GM12878 (cell line): ENCODE data around the gene IP6K3. TPM values are rescaled to one million over a fixed set of nuclear protein-coding genes. Genes with fewer than 3 reads are reported as not detected.

ENCODE experiments used
- CBFB ChIP-seq: IDR thresholded peaks from 2 replicates; pipeline ENCODE4 v1.6.1; 2016; ENCODE audit warnings: antibody characterized with exemption, low read depth
- polyA plus RNA-seq, 11 experiments: library from polyadenylated mRNA; depleted of rRNA in 4 of 11; unstranded in 6 of 11; stranded (reverse) in 5 of 11; fragments of >200 nt; fragmentation: Nextera tagmentation in 4 of 11; fragmentation: Illumina TruSeq in 1 of 11; extraction: Ambion mirVana in 4 of 11; extraction: Trizol in 1 of 11; gene quantifications; 1 replicate in 1 of 11; 2 replicates in 10 of 11; pipeline versions ENCODE4 v1.2.1 to v1.2.3, GENCODE V29; 2011 to 2016; ENCODE audit warnings: inconsistent platforms in 2 of 11, missing spikeins in 2 of 11, low read depth in 1 of 11
- total RNA-seq, 4 experiments: library from RNA; depleted of rRNA in 3 of 4; stranded (reverse); fragments of >200 nt in 3 of 4; fragmentation: Illumina TruSeq in 1 of 4; extraction: Trizol in 1 of 4; gene quantifications; 2 replicates each; pipeline versions ENCODE4 v1.2.1 to v1.2.3, GENCODE V29; 2013 to 2021
- TF ChIP-seq, protein P1 (sequence below): fragments of 450-650 bp; IDR thresholded peaks from 2 replicates; pipeline ENCODE4 v1.6.1; 2017; ENCODE audit warnings: mild to moderate bottlenecking, moderate library complexity
- TF ChIP-seq, protein P2 (sequence below): fragments of 450-650 bp; IDR thresholded peaks from 2 replicates; pipeline ENCODE4 v1.6.1; 2018; ENCODE audit warnings: borderline replicate concordance, mild to moderate bottlenecking; ENCODE audit not compliant: partially characterized antibody
- TF ChIP-seq, protein P3 (sequence below): fragments of 450-650 bp; formaldehyde crosslinking; IDR thresholded peaks from 2 replicates; pipeline ENCODE4 v1.5.0; 2022; ENCODE audit warnings: mild to moderate bottlenecking, missing genetic modification characterization

IP6K3 gene
- total and polyA plus RNA-seq, 10 of the 15 experiments (the other 5 are each of a cell fraction or from before 2014, with no cell fraction given) = 0.02 to 0.15 (median 0.09) TPM; not detected in 7

DNA sequence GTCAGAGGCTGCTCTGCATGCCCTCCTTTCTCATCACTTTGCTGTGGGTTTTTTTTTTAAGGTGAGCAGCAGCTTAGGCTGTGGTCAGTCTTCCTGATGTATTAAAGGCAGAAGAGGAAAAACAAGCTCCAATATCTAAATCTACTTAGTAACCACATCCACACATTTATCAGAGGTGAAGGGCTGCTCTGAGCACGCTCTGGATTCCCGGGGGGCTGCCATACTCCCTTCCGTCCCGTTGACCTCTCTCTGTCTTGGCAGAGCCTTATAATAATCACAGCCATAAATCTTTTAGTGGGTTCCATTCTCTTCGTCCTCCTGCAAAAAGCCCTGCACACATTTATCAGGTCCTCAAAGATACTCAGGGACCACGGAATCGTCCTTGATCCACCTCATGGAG is 44.9 kb upstream of the IP6K3 start (continued):
- TF ChIP-seq, protein P1, sequence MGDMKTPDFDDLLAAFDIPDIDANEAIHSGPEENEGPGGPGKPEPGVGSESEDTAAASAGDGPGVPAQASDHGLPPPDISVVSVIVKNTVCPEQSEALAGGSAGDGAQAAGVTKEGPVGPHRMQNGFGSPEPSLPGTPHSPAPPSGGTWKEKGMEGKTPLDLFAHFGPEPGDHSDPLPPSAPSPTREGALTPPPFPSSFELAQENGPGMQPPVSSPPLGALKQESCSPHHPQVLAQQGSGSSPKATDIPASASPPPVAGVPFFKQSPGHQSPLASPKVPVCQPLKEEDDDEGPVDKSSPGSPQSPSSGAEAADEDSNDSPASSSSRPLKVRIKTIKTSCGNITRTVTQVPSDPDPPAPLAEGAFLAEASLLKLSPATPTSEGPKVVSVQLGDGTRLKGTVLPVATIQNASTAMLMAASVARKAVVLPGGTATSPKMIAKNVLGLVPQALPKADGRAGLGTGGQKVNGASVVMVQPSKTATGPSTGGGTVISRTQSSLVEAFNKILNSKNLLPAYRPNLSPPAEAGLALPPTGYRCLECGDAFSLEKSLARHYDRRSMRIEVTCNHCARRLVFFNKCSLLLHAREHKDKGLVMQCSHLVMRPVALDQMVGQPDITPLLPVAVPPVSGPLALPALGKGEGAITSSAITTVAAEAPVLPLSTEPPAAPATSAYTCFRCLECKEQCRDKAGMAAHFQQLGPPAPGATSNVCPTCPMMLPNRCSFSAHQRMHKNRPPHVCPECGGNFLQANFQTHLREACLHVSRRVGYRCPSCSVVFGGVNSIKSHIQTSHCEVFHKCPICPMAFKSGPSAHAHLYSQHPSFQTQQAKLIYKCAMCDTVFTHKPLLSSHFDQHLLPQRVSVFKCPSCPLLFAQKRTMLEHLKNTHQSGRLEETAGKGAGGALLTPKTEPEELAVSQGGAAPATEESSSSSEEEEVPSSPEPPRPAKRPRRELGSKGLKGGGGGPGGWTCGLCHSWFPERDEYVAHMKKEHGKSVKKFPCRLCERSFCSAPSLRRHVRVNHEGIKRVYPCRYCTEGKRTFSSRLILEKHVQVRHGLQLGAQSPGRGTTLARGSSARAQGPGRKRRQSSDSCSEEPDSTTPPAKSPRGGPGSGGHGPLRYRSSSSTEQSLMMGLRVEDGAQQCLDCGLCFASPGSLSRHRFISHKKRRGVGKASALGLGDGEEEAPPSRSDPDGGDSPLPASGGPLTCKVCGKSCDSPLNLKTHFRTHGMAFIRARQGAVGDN = no peak
- TF ChIP-seq, protein P2, sequence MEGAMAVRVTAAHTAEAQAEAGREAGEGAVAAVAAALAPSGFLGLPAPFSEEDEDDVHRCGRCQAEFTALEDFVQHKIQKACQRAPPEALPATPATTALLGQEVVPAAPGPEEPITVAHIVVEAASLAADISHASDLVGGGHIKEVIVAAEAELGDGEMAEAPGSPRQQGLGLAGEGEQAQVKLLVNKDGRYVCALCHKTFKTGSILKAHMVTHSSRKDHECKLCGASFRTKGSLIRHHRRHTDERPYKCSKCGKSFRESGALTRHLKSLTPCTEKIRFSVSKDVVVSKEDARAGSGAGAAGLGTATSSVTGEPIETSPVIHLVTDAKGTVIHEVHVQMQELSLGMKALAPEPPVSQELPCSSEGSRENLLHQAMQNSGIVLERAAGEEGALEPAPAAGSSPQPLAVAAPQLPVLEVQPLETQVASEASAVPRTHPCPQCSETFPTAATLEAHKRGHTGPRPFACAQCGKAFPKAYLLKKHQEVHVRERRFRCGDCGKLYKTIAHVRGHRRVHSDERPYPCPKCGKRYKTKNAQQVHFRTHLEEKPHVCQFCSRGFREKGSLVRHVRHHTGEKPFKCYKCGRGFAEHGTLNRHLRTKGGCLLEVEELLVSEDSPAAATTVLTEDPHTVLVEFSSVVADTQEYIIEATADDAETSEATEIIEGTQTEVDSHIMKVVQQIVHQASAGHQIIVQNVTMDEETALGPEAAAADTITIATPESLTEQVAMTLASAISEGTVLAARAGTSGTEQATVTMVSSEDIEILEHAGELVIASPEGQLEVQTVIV = no peak
- TF ChIP-seq, protein P3, sequence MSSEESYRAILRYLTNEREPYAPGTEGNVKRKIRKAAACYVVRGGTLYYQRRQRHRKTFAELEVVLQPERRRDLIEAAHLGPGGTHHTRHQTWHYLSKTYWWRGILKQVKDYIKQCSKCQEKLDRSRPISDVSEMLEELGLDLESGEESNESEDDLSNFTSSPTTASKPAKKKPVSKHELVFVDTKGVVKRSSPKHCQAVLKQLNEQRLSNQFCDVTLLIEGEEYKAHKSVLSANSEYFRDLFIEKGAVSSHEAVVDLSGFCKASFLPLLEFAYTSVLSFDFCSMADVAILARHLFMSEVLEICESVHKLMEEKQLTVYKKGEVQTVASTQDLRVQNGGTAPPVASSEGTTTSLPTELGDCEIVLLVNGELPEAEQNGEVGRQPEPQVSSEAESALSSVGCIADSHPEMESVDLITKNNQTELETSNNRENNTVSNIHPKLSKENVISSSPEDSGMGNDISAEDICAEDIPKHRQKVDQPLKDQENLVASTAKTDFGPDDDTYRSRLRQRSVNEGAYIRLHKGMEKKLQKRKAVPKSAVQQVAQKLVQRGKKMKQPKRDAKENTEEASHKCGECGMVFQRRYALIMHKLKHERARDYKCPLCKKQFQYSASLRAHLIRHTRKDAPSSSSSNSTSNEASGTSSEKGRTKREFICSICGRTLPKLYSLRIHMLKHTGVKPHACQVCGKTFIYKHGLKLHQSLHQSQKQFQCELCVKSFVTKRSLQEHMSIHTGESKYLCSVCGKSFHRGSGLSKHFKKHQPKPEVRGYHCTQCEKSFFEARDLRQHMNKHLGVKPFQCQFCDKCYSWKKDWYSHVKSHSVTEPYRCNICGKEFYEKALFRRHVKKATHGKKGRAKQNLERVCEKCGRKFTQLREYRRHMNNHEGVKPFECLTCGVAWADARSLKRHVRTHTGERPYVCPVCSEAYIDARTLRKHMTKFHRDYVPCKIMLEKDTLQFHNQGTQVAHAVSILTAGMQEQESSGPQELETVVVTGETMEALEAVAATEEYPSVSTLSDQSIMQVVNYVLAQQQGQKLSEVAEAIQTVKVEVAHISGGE (CRISPR knock-in tag) = no peak
- TF ChIP-seq CBFB = no peak
